Upper lobe of left lung (tissue), 6 donors: ENCODE measurements around the gene SCYGR7. TPM values are rescaled to one million over a fixed set of nuclear protein-coding genes. Genes with fewer than 3 reads are reported as not detected.
"Not testable (repeated sequence)": the region's sequence is repeated elsewhere in the genome, so short reads cannot be mapped to it uniquely, and the experiment has no call there.

Experiments used
- ATAC-seq, 2 donors: fragments of 200-7000 bp; cut with Tn5 transposase; one replicate each; pipeline ENCODE4 v1.9.1; 2022; ENCODE audit warnings: mild to moderate bottlenecking in 2 of 2, moderate library complexity in 2 of 2; ENCODE audit not compliant: low FRiP score in 2 of 2
- DNase-seq, 2 donors: peaks; one replicate each; pipeline ENCODE4 v3.0.0-alpha.2; 2019 to 2020
- H3K27ac ChIP-seq, 4 donors: fragments of 200-600 bp; sonication (generic); one replicate each; pipeline ENCODE4 v1.5.1; 2016 to 2019
- H3K27me3 ChIP-seq, 4 donors: fragments of 200-600 bp; sonication (generic); one replicate each; pipeline ENCODE4 v1.5.1; 2017 to 2019
- H3K36me3 ChIP-seq, 4 donors: fragments of 200-600 bp; sonication (generic); one replicate each; pipeline ENCODE4 v1.5.1; 2016 to 2019
- H3K4me1 ChIP-seq, 4 donors: fragments of 200-600 bp; sonication (generic); one replicate each; pipeline ENCODE4 v1.5.1; 2018 to 2019
- H3K4me3 ChIP-seq, 4 donors: fragments of 200-600 bp; sonication (generic); one replicate each; pipeline ENCODE4 v1.5.1; 2017 to 2019; ENCODE audit warnings: mild to moderate bottlenecking in 2 of 4, moderate library complexity in 1 of 4
- H3K9me3 ChIP-seq, 4 donors: fragments of 200-600 bp; sonication (generic); one replicate each; pipeline ENCODE4 v1.5.1; 2018 to 2019
- EP300 ChIP-seq, 4 donors: sonication (generic); formaldehyde crosslinking; IDR thresholded peaks; one replicate each; pipeline ENCODE4 v1.5.1; 2017; ENCODE audit warnings: antibody characterized with exemption in 4 of 4, control low read depth in 2 of 4
- POLR2A ChIP-seq, 4 donors: fragments of 450-650 bp; IDR thresholded peaks; one replicate each; pipeline ENCODE4 v1.5.1; 2016 to 2017; ENCODE audit warnings: antibody characterized with exemption in 4 of 4, mild to moderate bottlenecking in 2 of 4
- POLR2AphosphoS5 ChIP-seq, 2 donors: sonication (generic); formaldehyde crosslinking; IDR thresholded peaks; one replicate each; pipeline ENCODE4 v1.5.1; 2017; ENCODE audit warnings: antibody characterized with exemption in 2 of 2
- WGBS, 2 donors: methylation state at CpG; one replicate each; pipeline ENCODE4 v1.1.5; 2017 to 2018; 5-methylcytosine and 5-hydroxymethylcytosine counted together
- total RNA-seq, 6 donors: library from RNA; depleted of rRNA in 4 of 6; stranded (reverse); fragments of >200 nt in 4 of 6; gene quantifications; one replicate each; pipeline versions ENCODE4 v1.1.0 to v1.2.1, GENCODE V29; 2016 to 2021
- TF ChIP-seq, protein P1 (sequence below), 6 experiments: fragments of 450-650 bp in 4 of 6; fragments of 200-600 bp in 2 of 6; sonication (generic) in 2 of 6; IDR thresholded peaks; one replicate each; pipeline ENCODE4 v1.5.1; 2016 to 2019; ENCODE audit warnings: antibody characterized with exemption in 6 of 6
- donor health status: DM: no; HTN: no; CAD: no; lungs with moderate emphysema.
- donor health status: DM: no; HTN: yes; CAD: no; lungs with severe emphysema.

SCYGR7 gene
- total RNA-seq, 6 donors from 2014 or later = not detected

- ATAC-seq = no peak
Observed at GRCh38 chr2:227748079-227748478, 19.9 kb downstream of the SCYGR7 start.

DNA sequence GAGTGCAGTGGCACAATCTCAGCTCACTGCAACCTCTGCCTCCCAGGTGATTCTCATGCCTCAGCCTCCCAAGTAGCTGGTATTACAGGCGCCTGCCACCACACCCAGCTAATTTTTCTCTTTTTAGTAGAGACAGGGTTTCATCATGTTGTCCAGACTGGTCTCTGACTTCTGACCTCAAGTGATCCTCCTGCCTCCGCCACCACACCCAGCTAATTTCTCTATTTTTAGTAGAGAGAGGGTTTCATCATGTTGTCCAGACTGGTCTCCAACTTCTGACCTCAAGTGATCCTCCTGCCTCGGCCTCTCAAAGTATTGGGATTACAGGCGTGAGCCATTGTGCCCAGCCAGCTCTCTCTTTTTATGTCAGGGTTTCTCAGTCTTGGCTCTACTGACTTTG is 28.1 kb downstream of the SCYGR7 start:
- DNase-seq, H3K36me3 ChIP-seq, ATAC-seq, H3K27me3 ChIP-seq, H3K9me3 ChIP-seq, H3K4me3 ChIP-seq, H3K4me1 ChIP-seq, H3K27ac ChIP-seq: not testable (repeated sequence)
- WGBS, 2 donors = 61 to 67% methylated on average over 4 of the region's 4 CpGs

More at GRCh38 chr2:227748079-227748478, 19.9 kb downstream of the SCYGR7 start:
- DNase-seq = no peak
- Histone ChIP-seq H3K27me3 (no peaks in the 10 kb centered on the region), H3K4me3 (no peak overlapping the region), H3K4me1 (no peaks in the 10 kb centered on the region), H3K27ac (no peak overlapping the region), H3K36me3 (no peaks in the 10 kb centered on the region), H3K9me3 (no peaks in the 10 kb centered on the region)
- 63 to 78% methylated on average over 6 of the region's 6 CpGs for WGBS, 2 donors
- TF ChIP-seq EP300 (IDR thresholded peaks at IDR 0.05) (no peak), POLR2A (IDR thresholded peaks at IDR 0.05) (no peak), POLR2AphosphoS5 (IDR thresholded peaks at IDR 0.05) (no peak)
- TF ChIP-seq, protein P1, sequence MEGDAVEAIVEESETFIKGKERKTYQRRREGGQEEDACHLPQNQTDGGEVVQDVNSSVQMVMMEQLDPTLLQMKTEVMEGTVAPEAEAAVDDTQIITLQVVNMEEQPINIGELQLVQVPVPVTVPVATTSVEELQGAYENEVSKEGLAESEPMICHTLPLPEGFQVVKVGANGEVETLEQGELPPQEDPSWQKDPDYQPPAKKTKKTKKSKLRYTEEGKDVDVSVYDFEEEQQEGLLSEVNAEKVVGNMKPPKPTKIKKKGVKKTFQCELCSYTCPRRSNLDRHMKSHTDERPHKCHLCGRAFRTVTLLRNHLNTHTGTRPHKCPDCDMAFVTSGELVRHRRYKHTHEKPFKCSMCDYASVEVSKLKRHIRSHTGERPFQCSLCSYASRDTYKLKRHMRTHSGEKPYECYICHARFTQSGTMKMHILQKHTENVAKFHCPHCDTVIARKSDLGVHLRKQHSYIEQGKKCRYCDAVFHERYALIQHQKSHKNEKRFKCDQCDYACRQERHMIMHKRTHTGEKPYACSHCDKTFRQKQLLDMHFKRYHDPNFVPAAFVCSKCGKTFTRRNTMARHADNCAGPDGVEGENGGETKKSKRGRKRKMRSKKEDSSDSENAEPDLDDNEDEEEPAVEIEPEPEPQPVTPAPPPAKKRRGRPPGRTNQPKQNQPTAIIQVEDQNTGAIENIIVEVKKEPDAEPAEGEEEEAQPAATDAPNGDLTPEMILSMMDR (IDR thresholded peaks at IDR 0.05) = no peak

DNA sequence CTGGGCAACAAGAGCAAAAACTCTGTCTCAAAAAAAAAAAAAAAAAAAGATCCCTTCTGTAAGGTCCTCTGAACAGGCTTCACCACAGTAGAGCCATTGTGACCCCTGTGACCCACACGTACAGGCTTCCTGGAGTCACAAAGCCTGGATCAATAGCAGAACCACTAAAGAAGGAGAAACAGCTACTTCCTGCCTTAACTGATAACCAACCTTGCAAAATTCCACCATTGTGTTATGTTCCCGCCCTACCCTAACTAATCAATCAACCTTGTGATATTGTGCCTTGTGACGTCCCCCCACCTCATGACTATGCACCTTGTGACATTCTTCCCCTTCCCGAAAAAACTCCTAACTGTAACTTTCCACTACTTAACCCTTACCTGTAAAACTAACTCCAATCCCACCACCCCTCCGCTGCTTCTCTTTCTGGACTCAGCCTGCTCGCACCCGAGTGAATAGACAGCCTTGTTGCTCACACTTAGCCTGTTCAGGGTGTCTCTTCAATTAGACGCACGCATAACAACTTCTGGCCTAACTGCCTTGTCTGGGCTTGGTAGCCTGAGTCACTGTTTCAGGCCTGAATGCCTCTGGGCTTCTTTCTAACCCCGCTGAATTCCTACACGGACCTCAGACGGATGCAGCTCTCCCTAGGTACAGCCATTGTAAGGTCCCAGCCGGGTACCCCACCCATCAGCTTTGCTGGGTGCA is 31.4 kb downstream of the SCYGR7 start:
- Histone ChIP-seq H3K36me3 (no peaks in the 10 kb centered on the region), H3K4me1 (peaks cover 0 to 6% (median 2%) of the 10 kb centered on the region in 4 donors), H3K27me3 (no peaks in the 10 kb centered on the region), H3K9me3 (no peaks in the 10 kb centered on the region), H3K4me3 (no peak overlapping the region), H3K27ac (no peak overlapping the region)
- ATAC-seq = no peak
- WGBS, 2 donors = 74 to 75% methylated on average over 13 of the region's 13 CpGs
- TF ChIP-seq EP300 (IDR thresholded peaks at IDR 0.05) (no peak), POLR2AphosphoS5 (IDR thresholded peaks at IDR 0.05) (no peak), POLR2A (IDR thresholded peaks at IDR 0.05) (no peak)
- TF ChIP-seq, protein P1 (IDR thresholded peaks at IDR 0.05) = no peak
- no peak for DNase-seq

GRCh38 chr2:227761740-227762476 is 33.8 kb downstream of the SCYGR7 start:
- Histone ChIP-seq H3K36me3 (no peaks in the 10 kb centered on the region), H3K9me3 (no peaks in the 10 kb centered on the region), H3K27me3 (no peaks in the 10 kb centered on the region), H3K4me3 (no peak overlapping the region), H3K27ac (no peak overlapping the region), H3K4me1 (peaks cover 0 to 17% (median 8%) of the 10 kb centered on the region in 4 donors)
- no peak for TF ChIP-seq POLR2AphosphoS5 (IDR thresholded peaks at IDR 0.05)
- TF ChIP-seq, protein P1 (IDR thresholded peaks at IDR 0.05) = no peak
- TF ChIP-seq EP300 (IDR thresholded peaks at IDR 0.05) = no peak
- TF ChIP-seq POLR2A (IDR thresholded peaks at IDR 0.05) = no peak
- DNase-seq = no peak
- ATAC-seq = no peak
- WGBS, 2 donors = 62 to 65% methylated on average over 6 of the region's 6 CpGs

DNA sequence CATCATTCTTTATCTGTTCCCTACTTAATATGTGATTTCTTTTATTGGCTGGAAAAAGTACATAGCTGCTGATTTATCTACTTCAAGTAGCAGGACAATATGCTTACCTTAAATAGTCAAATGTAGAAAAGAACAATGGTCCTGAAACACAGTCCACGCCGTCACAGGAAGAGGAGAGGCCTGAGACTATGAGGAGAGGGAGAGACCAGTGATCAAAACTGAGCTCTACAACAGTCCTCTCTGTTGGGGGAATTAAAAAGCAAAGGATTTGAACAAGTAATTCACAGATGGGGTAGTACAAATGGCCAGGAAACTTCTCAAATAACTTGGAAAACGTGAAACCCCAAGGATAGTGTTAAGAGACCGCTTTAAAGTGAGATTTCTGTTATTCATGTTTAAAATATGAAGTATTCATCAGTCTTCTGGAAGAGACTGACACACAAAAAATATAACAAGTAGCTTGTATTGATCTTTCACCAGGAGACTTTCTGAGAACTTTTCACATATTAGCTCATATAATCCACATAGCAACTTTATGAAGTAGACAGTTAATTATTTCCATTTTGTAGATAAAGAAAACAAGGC is 37.7 kb downstream of the SCYGR7 start:
- peaks cover 0 to 17% (median 8%) of the 10 kb centered on the region in 4 donors for H3K4me1 ChIP-seq
- no peak for TF ChIP-seq POLR2AphosphoS5 (IDR thresholded peaks at IDR 0.05)
- TF ChIP-seq POLR2A (IDR thresholded peaks at IDR 0.05) = no peak
- TF ChIP-seq, protein P1 (IDR thresholded peaks at IDR 0.05) = no peak
- TF ChIP-seq EP300 (IDR thresholded peaks at IDR 0.05) = no peak
- H3K27ac ChIP-seq = peak overlapping the region in 1 of 4 donors; percentile 12
- ATAC-seq (peak in 1 of 2 donors; percentile 37), DNase-seq (no peak)
- no peaks in the 10 kb centered on the region for H3K9me3 ChIP-seq
- H3K4me3 ChIP-seq = no peak overlapping the region
- no peaks in the 10 kb centered on the region for H3K27me3 ChIP-seq
- no peaks in the 10 kb centered on the region for H3K36me3 ChIP-seq
- 52 to 61% methylated on average over 4 of the region's 4 CpGs for WGBS, 2 donors
